DND-41 (cell line): Measurements from ENCODE around the gene TMEM87B.

Source experiments
- ATAC-seq: fragments of 200-7000 bp; cut with Tn5 transposase; 3 replicates; pipeline ENCODE4 v1.9.1; 2021; ENCODE audit warnings: low read depth; ENCODE audit not compliant: insufficient read depth
- DNase-seq: peaks from one replicate; pipeline ENCODE4 v3.0.0-alpha.2; 2020
- H2AFZ ChIP-seq: 2 replicates; pipeline ENCODE4 v1.6.0; 2012; ENCODE audit warnings: low read depth, low read length
- H3K27ac ChIP-seq: 2 replicates; pipeline ENCODE4 v1.5.1; 2012; ENCODE audit warnings: low read length, inconsistent platforms
- H3K27me3 ChIP-seq: fragments of 200-600 bp; sonication (generic); 2 replicates; pipeline ENCODE4 v1.6.0; 2012; ENCODE audit warnings: low read length, mild to moderate bottlenecking, inconsistent platforms; ENCODE audit not compliant: insufficient read depth, poor library complexity
- H3K36me3 ChIP-seq: 2 replicates; pipeline ENCODE4 v1.5.1; 2012; ENCODE audit warnings: low read length, inconsistent platforms; ENCODE audit not compliant: insufficient read depth
- H3K4me1 ChIP-seq: 2 replicates; pipeline ENCODE4 v1.5.1; 2012; ENCODE audit warnings: mild to moderate bottlenecking, low read length; ENCODE audit not compliant: insufficient read depth
- H3K4me2 ChIP-seq: 2 replicates; pipeline ENCODE4 v1.6.0; 2012; ENCODE audit warnings: mild to moderate bottlenecking, moderate library complexity, low read length, inconsistent platforms; ENCODE audit not compliant: insufficient read depth
- H3K4me3 ChIP-seq, 2 experiments: fragments of 200-600 bp in 1 of 2; shearing (Covaris generic) in 1 of 2; 2 replicates each; pipeline ENCODE4 v1.5.1; 2012 to 2016; ENCODE audit warnings: inconsistent platforms in 2 of 2, low read length in 2 of 2, mild to moderate bottlenecking in 2 of 2, low read depth in 1 of 2, moderate library complexity in 1 of 2
- H3K79me2 ChIP-seq: 2 replicates; pipeline ENCODE4 v1.6.0; 2012; ENCODE audit warnings: low read length, inconsistent platforms; ENCODE audit not compliant: insufficient read depth
- H3K9ac ChIP-seq: 2 replicates; pipeline ENCODE4 v1.6.0; 2012; ENCODE audit warnings: low read depth, mild to moderate bottlenecking, inconsistent platforms, low read length, moderate library complexity
- H3K9me3 ChIP-seq: 2 replicates; pipeline ENCODE4 v1.5.1; 2012; ENCODE audit warnings: low read length, moderate library complexity, mild to moderate bottlenecking, inconsistent platforms; ENCODE audit not compliant: insufficient read depth, severe bottlenecking
- H4K20me1 ChIP-seq: 2 replicates; pipeline ENCODE4 v1.6.0; 2012; ENCODE audit warnings: low read length; ENCODE audit not compliant: insufficient read depth
- CTCF ChIP-seq: IDR thresholded peaks from 2 replicates; pipeline ENCODE4 v1.5.1; 2012; ENCODE audit warnings: borderline replicate concordance, low read length, moderate library complexity, mild to moderate bottlenecking; ENCODE audit not compliant: poor library complexity, severe bottlenecking; ENCODE audit errors: extremely low read depth
- EZH2 ChIP-seq: IDR thresholded peaks from 3 replicates; pipeline ENCODE4 v1.6.1; 2012; ENCODE audit warnings: borderline replicate concordance, low read depth, mild to moderate bottlenecking, moderate library complexity, low read length, inconsistent platforms; ENCODE audit not compliant: severe bottlenecking

Gene TMEM87B

GRCh38 chr2:112077814-112078213 lies 22.7 kb downstream of the TMEM87B start:
- DNase-seq (no peak), ATAC-seq (no peak)
- Histone ChIP-seq H3K4me3 (no peak overlapping the region), H3K79me2 (no peaks in the 10 kb centered on the region), H3K4me1 (no peaks in the 10 kb centered on the region), H2AFZ (no peak overlapping the region), H3K36me3 (peaks cover 48% of the 10 kb centered on the region), H3K27ac (no peak overlapping the region), H3K27me3 (no peaks in the 10 kb centered on the region), H4K20me1 (no peaks in the 10 kb centered on the region), H3K4me2 (no peak overlapping the region), H3K9me3 (peaks cover 3% of the 10 kb centered on the region), H3K9ac (no peak overlapping the region)
- no peak for TF ChIP-seq CTCF
- no peak for TF ChIP-seq EZH2

GRCh38 chr2:112081262-112081661 lies 26.2 kb downstream of the TMEM87B start:
- TF ChIP-seq CTCF (no peak), EZH2 (no peak)
- no peak overlapping the region for H2AFZ ChIP-seq
- H3K4me2 ChIP-seq, result no peak overlapping the region
- peaks cover 57% of the 10 kb centered on the region for H3K36me3 ChIP-seq
- ATAC-seq (no peak), DNase-seq (no peak)
- H3K27ac ChIP-seq, result no peak overlapping the region
- H3K27me3 ChIP-seq, result no peaks in the 10 kb centered on the region
- no peaks in the 10 kb centered on the region for H4K20me1 ChIP-seq
- H3K9me3 ChIP-seq, result no peaks in the 10 kb centered on the region
- H3K4me3 ChIP-seq, result no peak overlapping the region
- H3K9ac ChIP-seq, result no peak overlapping the region
- H3K79me2 ChIP-seq, result no peaks in the 10 kb centered on the region
- H3K4me1 ChIP-seq, result no peaks in the 10 kb centered on the region

GRCh38 chr2:112084689-112085374 lies 29.8 kb downstream of the TMEM87B start:
- H3K9ac ChIP-seq, result no peak overlapping the region
- H3K4me2 ChIP-seq, result no peak overlapping the region
- no peak overlapping the region for H2AFZ ChIP-seq
- H3K27me3 ChIP-seq, result no peaks in the 10 kb centered on the region
- peaks cover 77% of the 10 kb centered on the region for H3K36me3 ChIP-seq
- no peaks in the 10 kb centered on the region for H3K79me2 ChIP-seq
- no peak overlapping the region for H3K4me3 ChIP-seq
- H3K9me3 ChIP-seq, result no peaks in the 10 kb centered on the region
- no peak for DNase-seq
- H3K27ac ChIP-seq, result no peak overlapping the region
- TF ChIP-seq EZH2 (no peak), CTCF (no peak)
- H3K4me1 ChIP-seq, result no peaks in the 10 kb centered on the region
- no peaks in the 10 kb centered on the region for H4K20me1 ChIP-seq
- no peak for ATAC-seq
